Gastroesophageal sphincter (tissue), 3 donors: Measurements from ENCODE around the gene CTNNA2.

Source experiments
- POLR2AphosphoS5 ChIP-seq: sonication (generic); formaldehyde crosslinking; IDR thresholded peaks from one replicate; pipeline ENCODE4 v1.6.1; 2017; ENCODE audit warnings: antibody characterized with exemption
- TF ChIP-seq, protein P1 (sequence below), 4 experiments: fragments of 200-600 bp in 2 of 4; fragments of 450-650 bp in 2 of 4; sonication (generic) in 1 of 4; IDR thresholded peaks; one replicate each; pipeline ENCODE4 v1.5.1; 2017 to 2019; ENCODE audit warnings: antibody characterized with exemption in 4 of 4, mild to moderate bottlenecking in 2 of 4, moderate library complexity in 2 of 4

DNA sequence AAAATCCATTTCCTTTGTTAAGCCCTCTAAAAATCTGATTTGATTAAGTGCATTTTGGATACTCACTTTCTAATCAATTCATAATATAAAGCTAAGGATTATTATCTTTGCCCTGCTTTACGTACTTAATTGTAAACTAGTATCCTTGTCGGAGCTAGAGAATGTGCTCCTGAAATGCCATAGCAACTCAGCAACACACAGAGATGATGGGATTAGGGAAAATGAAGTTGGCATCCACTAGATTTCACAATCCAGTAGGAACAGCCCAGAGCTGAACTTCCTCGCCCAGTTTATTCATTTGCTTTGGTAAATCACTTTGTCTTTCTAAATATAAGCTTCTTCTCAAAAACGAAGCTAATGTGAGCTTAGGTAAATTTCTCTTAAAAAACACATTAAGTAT lies 386.3 kb downstream of the CTNNA2 start:
- peak; percentile 45 for TF ChIP-seq POLR2AphosphoS5
- TF ChIP-seq, protein P1, sequence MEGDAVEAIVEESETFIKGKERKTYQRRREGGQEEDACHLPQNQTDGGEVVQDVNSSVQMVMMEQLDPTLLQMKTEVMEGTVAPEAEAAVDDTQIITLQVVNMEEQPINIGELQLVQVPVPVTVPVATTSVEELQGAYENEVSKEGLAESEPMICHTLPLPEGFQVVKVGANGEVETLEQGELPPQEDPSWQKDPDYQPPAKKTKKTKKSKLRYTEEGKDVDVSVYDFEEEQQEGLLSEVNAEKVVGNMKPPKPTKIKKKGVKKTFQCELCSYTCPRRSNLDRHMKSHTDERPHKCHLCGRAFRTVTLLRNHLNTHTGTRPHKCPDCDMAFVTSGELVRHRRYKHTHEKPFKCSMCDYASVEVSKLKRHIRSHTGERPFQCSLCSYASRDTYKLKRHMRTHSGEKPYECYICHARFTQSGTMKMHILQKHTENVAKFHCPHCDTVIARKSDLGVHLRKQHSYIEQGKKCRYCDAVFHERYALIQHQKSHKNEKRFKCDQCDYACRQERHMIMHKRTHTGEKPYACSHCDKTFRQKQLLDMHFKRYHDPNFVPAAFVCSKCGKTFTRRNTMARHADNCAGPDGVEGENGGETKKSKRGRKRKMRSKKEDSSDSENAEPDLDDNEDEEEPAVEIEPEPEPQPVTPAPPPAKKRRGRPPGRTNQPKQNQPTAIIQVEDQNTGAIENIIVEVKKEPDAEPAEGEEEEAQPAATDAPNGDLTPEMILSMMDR (IDR thresholded peaks at IDR 0.05) = no peak
